LNCAP (cell line): ENCODE measurements around the gene LIPC.

Source experiments
- TF ChIP-seq, protein P1 (sequence below): fragments of 450-650 bp; IDR thresholded peaks from 2 replicates; pipeline ENCODE4 v1.5.1; 2017; ENCODE audit warnings: mild to moderate bottlenecking

Gene LIPC

DNA sequence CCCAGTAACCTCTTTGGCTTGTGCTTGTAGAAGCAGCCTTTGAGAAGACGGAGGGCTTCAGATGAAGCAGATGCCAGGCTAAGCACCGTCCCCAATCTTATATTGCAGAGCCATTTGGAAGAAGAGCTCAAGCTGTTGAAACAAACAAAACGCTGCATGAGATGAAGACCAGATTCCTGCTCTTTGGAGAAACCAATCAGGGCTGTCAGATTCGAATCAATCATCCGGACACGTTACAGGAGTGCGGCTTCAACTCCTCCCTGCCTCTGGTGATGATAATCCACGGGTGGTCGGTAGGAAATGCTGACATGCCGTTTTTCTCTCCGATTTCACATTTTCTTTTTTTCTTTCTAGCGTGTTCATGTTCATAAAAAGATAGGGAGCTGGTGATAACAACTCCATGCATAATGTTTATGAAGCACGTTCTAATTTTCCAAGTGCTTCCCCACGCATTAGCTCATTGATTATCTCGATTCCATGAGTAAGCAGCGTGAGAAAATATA lies 106.5 kb downstream of the LIPC start:
- TF ChIP-seq, protein P1, sequence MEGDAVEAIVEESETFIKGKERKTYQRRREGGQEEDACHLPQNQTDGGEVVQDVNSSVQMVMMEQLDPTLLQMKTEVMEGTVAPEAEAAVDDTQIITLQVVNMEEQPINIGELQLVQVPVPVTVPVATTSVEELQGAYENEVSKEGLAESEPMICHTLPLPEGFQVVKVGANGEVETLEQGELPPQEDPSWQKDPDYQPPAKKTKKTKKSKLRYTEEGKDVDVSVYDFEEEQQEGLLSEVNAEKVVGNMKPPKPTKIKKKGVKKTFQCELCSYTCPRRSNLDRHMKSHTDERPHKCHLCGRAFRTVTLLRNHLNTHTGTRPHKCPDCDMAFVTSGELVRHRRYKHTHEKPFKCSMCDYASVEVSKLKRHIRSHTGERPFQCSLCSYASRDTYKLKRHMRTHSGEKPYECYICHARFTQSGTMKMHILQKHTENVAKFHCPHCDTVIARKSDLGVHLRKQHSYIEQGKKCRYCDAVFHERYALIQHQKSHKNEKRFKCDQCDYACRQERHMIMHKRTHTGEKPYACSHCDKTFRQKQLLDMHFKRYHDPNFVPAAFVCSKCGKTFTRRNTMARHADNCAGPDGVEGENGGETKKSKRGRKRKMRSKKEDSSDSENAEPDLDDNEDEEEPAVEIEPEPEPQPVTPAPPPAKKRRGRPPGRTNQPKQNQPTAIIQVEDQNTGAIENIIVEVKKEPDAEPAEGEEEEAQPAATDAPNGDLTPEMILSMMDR: no peak

DNA sequence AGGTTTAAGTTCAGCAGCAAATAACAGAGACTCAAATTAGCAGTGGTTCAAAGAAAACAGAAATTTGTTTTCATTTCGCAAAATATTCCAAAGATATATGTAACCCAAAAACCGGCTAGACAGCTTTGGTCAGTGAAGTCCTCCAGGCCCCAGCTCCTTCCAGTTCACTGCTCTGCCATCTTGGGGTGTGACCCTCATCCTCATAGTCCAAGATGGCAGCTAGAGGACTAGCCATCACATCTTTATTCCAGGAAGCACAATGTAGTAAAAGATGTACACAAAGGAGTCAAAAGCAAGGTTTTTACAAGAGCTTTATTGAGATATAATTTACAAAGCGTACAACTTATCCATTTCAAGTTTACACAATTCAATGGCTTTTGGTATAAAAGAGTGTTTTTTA lies 107.1 kb downstream of the LIPC start:
- TF ChIP-seq, protein P1: no peak

DNA sequence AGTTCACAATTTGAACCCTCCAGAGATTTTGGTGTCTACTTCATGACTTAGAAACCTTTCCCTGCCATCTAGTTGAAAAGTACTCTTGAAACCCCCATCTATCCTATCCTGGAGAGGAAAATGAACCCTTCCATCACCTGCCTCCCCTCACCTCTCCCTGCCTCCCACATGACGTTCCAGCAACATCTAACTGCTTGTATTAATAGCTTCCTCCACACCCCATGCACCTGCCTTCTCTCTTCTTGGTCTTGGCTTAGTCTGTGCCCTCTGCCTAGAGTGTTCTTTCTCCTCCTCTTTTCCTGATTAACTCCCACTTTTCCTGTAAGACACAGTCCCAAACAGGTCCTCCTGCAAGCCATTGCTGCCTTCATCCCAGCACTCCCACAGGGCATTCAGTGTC lies 107.8 kb downstream of the LIPC start:
- TF ChIP-seq, protein P1: no peak

DNA sequence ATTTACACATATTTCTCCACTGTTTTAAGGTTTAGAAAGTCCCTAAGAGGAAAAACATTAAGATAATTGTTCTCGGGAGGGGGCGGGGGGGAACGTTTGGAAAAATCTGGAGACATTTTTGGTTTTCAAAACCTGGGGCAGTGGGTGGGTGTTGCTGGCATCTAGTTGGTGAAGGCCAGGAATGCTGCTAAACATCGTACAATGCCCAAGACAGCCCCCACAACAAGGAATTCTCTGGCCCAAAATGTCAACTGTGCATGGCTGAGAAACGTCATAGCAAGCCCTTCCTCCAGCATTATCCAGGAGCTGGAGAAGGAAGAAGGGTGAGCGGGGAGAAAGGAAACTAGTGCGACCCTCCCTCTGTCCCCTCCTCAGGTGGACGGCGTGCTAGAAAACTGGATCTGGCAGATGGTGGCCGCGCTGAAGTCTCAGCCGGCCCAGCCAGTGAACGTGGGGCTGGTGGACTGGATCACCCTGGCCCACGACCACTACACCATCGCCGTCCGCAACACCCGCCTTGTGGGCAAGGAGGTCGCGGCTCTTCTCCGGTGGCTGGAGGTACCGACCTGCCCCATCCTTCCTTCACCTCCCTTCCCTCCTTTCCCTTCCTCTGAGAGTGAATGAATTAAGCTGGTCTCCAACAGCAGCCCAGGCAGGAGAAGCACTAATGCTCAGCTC lies 109.8 kb downstream of the LIPC start:
- TF ChIP-seq, protein P1: no peak

DNA sequence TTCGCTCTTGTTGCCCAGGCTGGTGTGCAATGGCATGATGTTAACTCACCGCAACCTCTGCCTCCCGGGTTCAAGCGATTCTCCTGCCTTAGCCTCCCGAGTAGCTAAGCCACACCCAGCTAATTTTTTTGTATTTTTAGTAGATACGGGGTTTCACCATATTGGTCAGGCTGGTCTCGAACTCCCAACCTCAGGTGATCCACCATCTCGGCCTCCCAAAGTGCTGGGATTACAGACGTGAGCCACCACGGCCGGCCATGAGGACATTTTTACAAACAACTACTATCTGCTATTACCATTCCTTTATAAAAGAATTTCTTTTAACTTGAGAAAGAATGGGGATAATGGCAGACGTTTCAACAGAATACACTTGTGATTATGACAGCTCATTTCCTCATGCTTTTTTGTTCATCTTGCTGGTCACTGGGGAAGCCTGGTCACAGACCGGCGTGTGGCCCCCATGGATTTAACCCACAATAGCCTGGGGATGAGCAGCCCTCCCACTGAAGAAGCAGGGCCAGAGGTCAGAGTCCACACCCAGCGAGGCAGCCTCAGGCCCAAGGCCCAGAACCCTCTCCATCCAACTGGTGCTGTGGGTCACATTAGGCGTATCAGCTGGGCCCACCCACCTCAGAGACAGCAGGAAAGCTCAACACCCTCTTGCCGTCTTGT lies 112.0 kb downstream of the LIPC start:
- TF ChIP-seq, protein P1: no peak

DNA sequence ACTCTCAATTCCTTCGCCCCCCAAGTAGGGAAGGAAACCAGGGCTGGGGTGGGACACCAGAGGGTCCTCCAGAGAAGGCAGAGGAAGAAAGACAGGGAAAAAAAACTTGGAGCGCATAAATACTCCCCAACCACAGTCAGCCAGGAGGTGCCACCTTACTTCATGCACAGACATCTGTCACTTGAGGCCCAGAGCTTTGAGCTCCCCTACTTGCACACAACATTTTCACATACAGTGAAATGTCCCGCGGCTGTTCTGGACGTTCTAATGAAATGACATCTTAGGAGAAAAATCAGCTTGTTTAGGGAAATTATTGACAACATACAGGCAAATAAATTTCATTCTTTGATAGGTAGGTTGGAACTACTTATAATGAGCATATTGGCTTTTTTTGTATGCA lies 113.0 kb downstream of the LIPC start:
- TF ChIP-seq, protein P1: no peak

DNA sequence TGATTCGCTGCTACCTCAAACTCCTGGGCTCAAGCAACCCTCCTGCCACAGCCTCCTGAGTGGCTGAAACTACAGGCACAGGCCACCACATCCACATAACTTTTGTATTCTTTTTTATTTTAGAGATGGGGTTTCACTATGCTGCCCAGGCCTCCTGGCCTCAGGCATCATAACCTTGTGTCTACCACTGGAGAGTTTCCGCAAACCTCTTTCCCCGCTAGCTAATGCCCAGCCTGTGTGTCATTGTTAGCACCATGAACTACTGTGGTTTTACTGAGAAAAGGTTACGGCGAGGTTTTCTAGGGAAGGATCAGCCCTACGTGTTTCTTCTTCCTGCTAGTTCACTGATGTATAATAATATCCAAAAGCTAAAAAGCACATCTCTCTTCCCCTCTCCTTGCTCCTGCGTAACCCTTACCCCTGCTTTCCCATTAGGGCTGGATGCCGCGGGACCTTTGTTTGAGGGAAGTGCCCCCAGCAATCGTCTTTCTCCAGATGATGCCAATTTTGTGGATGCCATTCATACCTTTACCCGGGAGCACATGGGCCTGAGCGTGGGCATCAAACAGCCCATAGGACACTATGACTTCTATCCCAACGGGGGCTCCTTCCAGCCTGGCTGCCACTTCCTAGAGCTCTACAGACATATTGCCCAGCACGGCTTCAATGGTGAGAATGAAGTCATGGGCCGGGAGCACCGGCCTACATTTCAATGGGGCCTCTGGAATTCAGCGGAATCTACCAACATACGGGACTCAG lies 113.7 kb downstream of the LIPC start:
- TF ChIP-seq, protein P1: no peak
